Peyer's patch (tissue), 4 donors: ENCODE results near the gene TNIP3.

Experiments used
- POLR2A ChIP-seq, 2 donors: fragments of 450-650 bp; IDR thresholded peaks; one replicate each; pipeline ENCODE4 v1.5.1; 2017; ENCODE audit warnings: antibody characterized with exemption in 2 of 2, mild to moderate bottlenecking in 2 of 2, moderate library complexity in 2 of 2
- TF ChIP-seq, protein P1 (sequence below), 6 experiments: fragments of 450-650 bp in 4 of 6; fragments of 200-600 bp in 2 of 6; sonication (generic) in 1 of 6; IDR thresholded peaks; one replicate each; pipeline ENCODE4 v1.5.1; 2017 to 2019; ENCODE audit warnings: antibody characterized with exemption in 6 of 6, mild to moderate bottlenecking in 3 of 6, moderate library complexity in 1 of 6

DNA sequence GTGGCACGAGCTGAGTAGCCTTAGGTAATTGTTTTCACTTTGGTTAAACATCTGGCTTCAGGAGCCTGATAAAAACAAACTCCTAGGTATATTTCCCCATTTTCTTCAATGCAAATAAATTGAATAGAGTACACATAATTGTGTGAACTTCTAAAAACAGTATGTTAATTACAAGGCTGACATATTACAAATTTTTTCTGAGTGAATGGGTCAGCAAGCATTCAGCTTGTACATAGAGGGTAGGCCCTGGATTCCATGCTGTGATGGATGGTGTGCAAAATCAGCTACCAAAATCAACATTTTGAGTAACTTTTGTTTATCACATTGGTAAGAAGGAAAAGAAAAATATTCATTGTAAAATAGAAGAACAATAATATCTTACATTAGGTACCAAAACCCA lies 12.2 kb downstream of the TNIP3 start:
- TF ChIP-seq, protein P1, sequence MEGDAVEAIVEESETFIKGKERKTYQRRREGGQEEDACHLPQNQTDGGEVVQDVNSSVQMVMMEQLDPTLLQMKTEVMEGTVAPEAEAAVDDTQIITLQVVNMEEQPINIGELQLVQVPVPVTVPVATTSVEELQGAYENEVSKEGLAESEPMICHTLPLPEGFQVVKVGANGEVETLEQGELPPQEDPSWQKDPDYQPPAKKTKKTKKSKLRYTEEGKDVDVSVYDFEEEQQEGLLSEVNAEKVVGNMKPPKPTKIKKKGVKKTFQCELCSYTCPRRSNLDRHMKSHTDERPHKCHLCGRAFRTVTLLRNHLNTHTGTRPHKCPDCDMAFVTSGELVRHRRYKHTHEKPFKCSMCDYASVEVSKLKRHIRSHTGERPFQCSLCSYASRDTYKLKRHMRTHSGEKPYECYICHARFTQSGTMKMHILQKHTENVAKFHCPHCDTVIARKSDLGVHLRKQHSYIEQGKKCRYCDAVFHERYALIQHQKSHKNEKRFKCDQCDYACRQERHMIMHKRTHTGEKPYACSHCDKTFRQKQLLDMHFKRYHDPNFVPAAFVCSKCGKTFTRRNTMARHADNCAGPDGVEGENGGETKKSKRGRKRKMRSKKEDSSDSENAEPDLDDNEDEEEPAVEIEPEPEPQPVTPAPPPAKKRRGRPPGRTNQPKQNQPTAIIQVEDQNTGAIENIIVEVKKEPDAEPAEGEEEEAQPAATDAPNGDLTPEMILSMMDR (IDR thresholded peaks at IDR 0.05), result no peak
- TF ChIP-seq POLR2A (IDR thresholded peaks at IDR 0.05), result no peak
